Keratinocyte (primary cell): Measurements from ENCODE around the gene NAA80. TPM values are rescaled to one million over a fixed set of nuclear protein-coding genes. Genes with fewer than 3 reads are reported as not detected.

Source experiments
- DNase-seq: peaks from one replicate; pipeline ENCODE4 v3.0.0-alpha.2; 2011; ENCODE audit warnings: low read depth, missing footprints, low spot score
- FAIRE-seq: peaks from 2 replicates; lab custom pipeline; 2011; peaks lifted over from hg19 to GRCh38; lab: Jason Lieb, UNC
- H2AFZ ChIP-seq: 2 replicates; pipeline ENCODE4 v1.6.0; 2012; ENCODE audit warnings: low read length, control low read depth, inconsistent platforms; ENCODE audit not compliant: control insufficient read depth
- H3K27ac ChIP-seq: 2 replicates; pipeline ENCODE4 v1.5.1; 2011; ENCODE audit warnings: low read length; ENCODE audit not compliant: control insufficient read depth, insufficient read depth
- H3K27me3 ChIP-seq: 3 replicates; pipeline ENCODE4 v1.6.0; 2011; ENCODE audit warnings: low read length; ENCODE audit not compliant: control insufficient read depth, insufficient read depth; ENCODE audit errors: extremely low read depth
- H3K36me3 ChIP-seq, 2 experiments: 2 replicates in 1 of 2; 3 replicates in 1 of 2; pipeline ENCODE4 v1.5.1; 2011; ENCODE audit warnings: low read length in 2 of 2, mild to moderate bottlenecking in 1 of 2; ENCODE audit not compliant: control insufficient read depth in 2 of 2, insufficient read depth in 2 of 2; ENCODE audit errors: extremely low read depth in 1 of 2
- H3K4me1 ChIP-seq: 3 replicates; pipeline ENCODE4 v1.5.1; 2011; ENCODE audit warnings: low read length; ENCODE audit not compliant: control insufficient read depth, insufficient read depth; ENCODE audit errors: extremely low read depth
- H3K4me2 ChIP-seq: 3 replicates; pipeline ENCODE4 v1.6.0; 2011; ENCODE audit warnings: low read depth, low read length; ENCODE audit not compliant: control insufficient read depth, insufficient read depth; ENCODE audit errors: extremely low read depth
- H3K4me3 ChIP-seq, 3 experiments: fragments of 200-600 bp in 1 of 3; sonication (generic) in 1 of 3; 2 replicates in 2 of 3; 3 replicates in 1 of 3; pipeline ENCODE4 v1.5.1; 2011 to 2016; ENCODE audit warnings: low read length in 3 of 3, mild to moderate bottlenecking in 3 of 3, control low read depth in 2 of 3, inconsistent platforms in 1 of 3, low read depth in 1 of 3, mixed read lengths in 1 of 3, mixed run types in 1 of 3, moderate library complexity in 1 of 3; ENCODE audit not compliant: control insufficient read depth in 2 of 3, insufficient read depth in 2 of 3; ENCODE audit errors: extremely low read depth in 1 of 3
- H3K79me2 ChIP-seq: 2 replicates; pipeline ENCODE4 v1.6.0; 2012; ENCODE audit warnings: low read length; ENCODE audit not compliant: control insufficient read depth, insufficient read depth
- H3K9ac ChIP-seq: 3 replicates; pipeline ENCODE4 v1.6.0; 2011; ENCODE audit warnings: low read length; ENCODE audit not compliant: control insufficient read depth, insufficient read depth; ENCODE audit errors: extremely low read depth
- H3K9me1 ChIP-seq: 3 replicates; pipeline ENCODE4 v1.6.0; 2011; ENCODE audit warnings: low read length; ENCODE audit not compliant: control insufficient read depth, insufficient read depth; ENCODE audit errors: extremely low read depth
- H3K9me3 ChIP-seq: 2 replicates; pipeline ENCODE4 v1.5.1; 2012; ENCODE audit warnings: low read depth, low read length; ENCODE audit not compliant: control insufficient read depth
- H4K20me1 ChIP-seq: 3 replicates; pipeline ENCODE4 v1.6.0; 2011; ENCODE audit warnings: low read length; ENCODE audit not compliant: control insufficient read depth, insufficient read depth; ENCODE audit errors: extremely low read depth
- EZH2 ChIP-seq: IDR thresholded peaks from one replicate; pipeline ENCODE4 v1.6.1; 2012; ENCODE audit warnings: inconsistent platforms, mild to moderate bottlenecking, low read length, moderate library complexity
- dilution Hi-C: fragments of 300-500 bp; cut with MboI; formaldehyde crosslinking; loops from one replicate; pipeline ENCODE4 v1.7.0; 2020; ENCODE audit warnings: low sequenced_read_pairs; ENCODE audit not compliant: extremely low pct_ligation_motif_present
- polyA plus RNA-seq, 5 experiments: library from polyadenylated mRNA; depleted of rRNA in 3 of 5; stranded (reverse) in 3 of 5; stranded (forward) in 1 of 5; unstranded in 1 of 5; fragments of >200 nt; gene quantifications; 1 replicate in 1 of 5; 2 replicates in 3 of 5; 3 replicates in 1 of 5; pipeline versions ENCODE4 v1.2.1 to v1.2.3, GENCODE V29; 2011 to 2012; ENCODE audit warnings: missing spikeins in 2 of 5, low read depth in 1 of 5, low replicate concordance in 1 of 5
- TF ChIP-seq, protein P1 (sequence below), 3 experiments: IDR thresholded peaks in 1 of 3; conservative IDR thresholded peaks in 1 of 3; optimal IDR thresholded peaks in 1 of 3; 2 replicates in 2 of 3; 3 replicates in 1 of 3; pipeline versions ENCODE3 to v1.5.1; 2011; ENCODE audit warnings: low read length in 3 of 3, mild to moderate bottlenecking in 3 of 3, moderate library complexity in 2 of 3, control low read depth in 1 of 3, inconsistent platforms in 1 of 3; ENCODE audit not compliant: insufficient read depth in 2 of 3; ENCODE audit errors: extremely low read depth in 1 of 3

Gene NAA80
- polyA plus RNA-seq, 1 donor (not counting 4 experiments of a cell fraction or from before 2014, with no cell fraction given), result 6.1 TPM

DNA sequence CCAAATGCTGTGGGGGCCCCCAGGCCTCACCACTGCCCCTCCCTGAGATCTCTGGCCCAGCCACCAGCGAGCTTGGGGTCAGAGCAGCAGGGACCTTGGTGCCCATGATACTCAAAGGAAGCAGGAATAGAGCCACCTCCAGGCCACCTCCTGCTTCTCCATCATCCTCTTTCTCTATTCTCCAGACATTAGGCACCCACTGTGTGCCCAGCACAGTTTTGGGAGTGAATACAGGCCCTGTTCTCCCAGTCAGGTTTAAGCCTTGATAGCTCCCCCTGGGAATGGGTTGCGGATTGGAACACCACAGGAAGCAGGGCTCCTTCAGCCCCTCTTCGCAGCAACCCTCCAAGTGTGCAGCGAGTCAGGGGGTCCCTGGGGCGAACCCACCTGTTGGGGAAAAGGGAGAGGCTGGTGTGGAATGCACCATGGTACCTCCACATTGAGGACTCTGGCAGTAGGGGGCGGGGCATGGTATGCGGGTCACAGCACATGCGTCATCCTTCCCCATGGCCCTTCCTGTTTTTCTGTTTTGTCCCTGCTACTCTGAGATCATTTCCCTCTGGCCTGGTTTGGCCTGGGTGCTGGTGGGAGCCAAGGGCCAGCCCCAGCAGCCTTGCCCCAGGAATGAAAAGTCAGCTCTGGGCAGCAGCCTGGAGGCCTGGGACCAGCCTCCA is 44.5 kb downstream of the NAA80 start:
- no peaks in the 10 kb centered on the region for H3K27me3 ChIP-seq
- DNase-seq, result no peak
- dilution Hi-C loops, result no loop called here
- H3K27ac ChIP-seq, result peak overlapping the region; percentile 71
- H3K4me3 ChIP-seq, result no peak overlapping the region
- H3K9me1 ChIP-seq, result peaks cover 3% of the 10 kb centered on the region
- H2AFZ ChIP-seq, result no peak overlapping the region
- H3K4me1 ChIP-seq, result peaks cover 36% of the 10 kb centered on the region
- peaks cover 9% of the 10 kb centered on the region for H4K20me1 ChIP-seq
- TF ChIP-seq, protein P1, sequence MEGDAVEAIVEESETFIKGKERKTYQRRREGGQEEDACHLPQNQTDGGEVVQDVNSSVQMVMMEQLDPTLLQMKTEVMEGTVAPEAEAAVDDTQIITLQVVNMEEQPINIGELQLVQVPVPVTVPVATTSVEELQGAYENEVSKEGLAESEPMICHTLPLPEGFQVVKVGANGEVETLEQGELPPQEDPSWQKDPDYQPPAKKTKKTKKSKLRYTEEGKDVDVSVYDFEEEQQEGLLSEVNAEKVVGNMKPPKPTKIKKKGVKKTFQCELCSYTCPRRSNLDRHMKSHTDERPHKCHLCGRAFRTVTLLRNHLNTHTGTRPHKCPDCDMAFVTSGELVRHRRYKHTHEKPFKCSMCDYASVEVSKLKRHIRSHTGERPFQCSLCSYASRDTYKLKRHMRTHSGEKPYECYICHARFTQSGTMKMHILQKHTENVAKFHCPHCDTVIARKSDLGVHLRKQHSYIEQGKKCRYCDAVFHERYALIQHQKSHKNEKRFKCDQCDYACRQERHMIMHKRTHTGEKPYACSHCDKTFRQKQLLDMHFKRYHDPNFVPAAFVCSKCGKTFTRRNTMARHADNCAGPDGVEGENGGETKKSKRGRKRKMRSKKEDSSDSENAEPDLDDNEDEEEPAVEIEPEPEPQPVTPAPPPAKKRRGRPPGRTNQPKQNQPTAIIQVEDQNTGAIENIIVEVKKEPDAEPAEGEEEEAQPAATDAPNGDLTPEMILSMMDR (optimal IDR thresholded peaks at IDR 0.05 in 1 of 3, IDR thresholded peaks at IDR 0.05 in 1 of 3, conservative IDR thresholded peaks at IDR 0.05 in 1 of 3; ENCODE audit: extremely low read depth in 1 of 3, insufficient read depth in 2 of 3, low read length in 3 of 3), result no peak
- TF ChIP-seq EZH2, result no peak
- H3K9me3 ChIP-seq, result no peaks in the 10 kb centered on the region
- peak overlapping the region; percentile 7 for H3K4me2 ChIP-seq
- H3K9ac ChIP-seq, result peak overlapping the region; percentile 46
- H3K36me3 ChIP-seq, result peaks cover 26 to 43% of the 10 kb centered on the region in 2 experiments
- H3K79me2 ChIP-seq, result peaks cover 32% of the 10 kb centered on the region
- peak; percentile 67 for FAIRE-seq

DNA sequence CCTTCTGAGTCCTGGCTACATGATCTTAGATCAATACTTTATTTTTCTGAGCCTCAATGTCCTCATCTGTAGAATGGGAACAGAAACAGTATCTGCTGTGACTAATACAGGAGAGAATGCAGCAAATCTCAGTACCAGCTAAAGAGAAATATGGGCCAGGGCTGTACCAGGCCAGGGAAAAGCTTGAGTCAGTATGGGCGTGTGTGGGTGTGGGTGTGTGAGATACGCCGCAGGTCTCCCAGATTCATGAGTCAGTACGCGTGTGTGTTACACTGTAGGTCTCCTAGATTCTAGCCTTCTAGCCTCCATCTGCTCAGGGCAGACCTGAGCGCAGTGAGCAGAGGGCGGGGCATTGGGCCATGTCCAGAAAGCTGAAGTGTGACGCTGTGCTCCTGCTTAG is 48.0 kb downstream of the NAA80 start:
- Histone ChIP-seq H4K20me1 (peaks cover 11% of the 10 kb centered on the region), H3K36me3 (peaks cover 14 to 35% of the 10 kb centered on the region in 2 experiments), H2AFZ (no peak overlapping the region), H3K9me3 (no peaks in the 10 kb centered on the region), H3K9ac (peak overlapping the region; percentile 55), H3K4me2 (peak overlapping the region; percentile 43), H3K27ac (peak overlapping the region; percentile 81), H3K9me1 (peaks cover 3% of the 10 kb centered on the region), H3K79me2 (peaks cover 60% of the 10 kb centered on the region), H3K27me3 (no peaks in the 10 kb centered on the region), H3K4me1 (peaks cover 57% of the 10 kb centered on the region), H3K4me3 (no peak overlapping the region)
- dilution Hi-C loops, result no loop called here
- peak; percentile 97 for DNase-seq
- TF ChIP-seq, protein P1 (optimal IDR thresholded peaks at IDR 0.05 in 1 of 3, IDR thresholded peaks at IDR 0.05 in 1 of 3, conservative IDR thresholded peaks at IDR 0.05 in 1 of 3; ENCODE audit: extremely low read depth in 1 of 3, insufficient read depth in 2 of 3, low read length in 3 of 3), result no peak
- no peak for TF ChIP-seq EZH2
- FAIRE-seq, result peak; percentile 100
